Measurements from ENCODE around the gene NUTM2A.
"Not testable (repeated sequence)": the region's sequence is repeated elsewhere in the genome, so short reads cannot be mapped to it uniquely, and the experiment has no call there.

NUTM2A gene, protein sequence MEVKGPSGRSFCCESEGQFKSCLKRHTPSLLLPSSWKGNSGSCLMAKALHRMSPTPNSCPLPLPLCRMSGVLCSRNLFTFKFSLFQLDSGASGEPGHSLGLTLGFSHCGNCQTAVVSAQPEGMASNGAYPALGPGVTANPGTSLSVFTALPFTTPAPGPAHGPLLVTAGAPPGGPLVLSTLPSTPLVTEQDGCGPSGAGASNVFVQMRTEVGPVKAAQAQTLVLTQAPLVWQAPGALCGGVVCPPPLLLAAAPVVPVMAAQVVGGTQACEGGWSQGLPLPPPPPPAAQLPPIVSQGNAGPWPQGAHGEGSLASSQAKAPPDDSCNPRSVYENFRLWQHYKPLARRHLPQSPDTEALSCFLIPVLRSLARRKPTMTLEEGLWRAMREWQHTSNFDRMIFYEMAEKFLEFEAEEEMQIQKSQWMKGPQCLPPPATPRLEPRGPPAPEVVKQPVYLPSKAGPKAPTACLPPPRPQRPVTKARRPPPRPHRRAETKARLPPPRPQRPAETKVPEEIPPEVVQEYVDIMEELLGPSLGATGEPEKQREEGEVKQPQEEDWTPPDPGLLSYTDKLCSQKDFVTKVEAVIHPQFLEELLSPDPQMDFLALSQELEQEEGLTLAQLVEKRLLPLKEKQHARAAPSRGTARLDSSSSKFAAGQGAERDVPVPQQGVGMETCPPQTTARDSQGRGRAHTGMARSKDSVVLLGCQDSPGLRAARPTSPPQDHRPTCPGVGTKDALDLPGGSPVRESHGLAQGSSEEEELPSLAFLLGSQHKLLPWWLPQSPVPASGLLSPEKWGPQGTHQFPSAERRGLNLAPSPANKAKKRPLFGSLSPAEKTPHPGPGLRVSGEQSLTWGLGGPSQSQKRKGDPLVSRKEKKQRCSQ

GRCh38 chr10:87225148-87225547, at the start of gene NUTM2A:
Gene NUTM2A (plus strand): TSS chr10:87225448. CDS start chr10:87225831, 383 bp downstream.
- H3K4me3 ChIP-seq (ENCODE audit: low read depth, low read length); DNase-seq (ENCODE audit: low read depth): not testable (repeated sequence)

DNA sequence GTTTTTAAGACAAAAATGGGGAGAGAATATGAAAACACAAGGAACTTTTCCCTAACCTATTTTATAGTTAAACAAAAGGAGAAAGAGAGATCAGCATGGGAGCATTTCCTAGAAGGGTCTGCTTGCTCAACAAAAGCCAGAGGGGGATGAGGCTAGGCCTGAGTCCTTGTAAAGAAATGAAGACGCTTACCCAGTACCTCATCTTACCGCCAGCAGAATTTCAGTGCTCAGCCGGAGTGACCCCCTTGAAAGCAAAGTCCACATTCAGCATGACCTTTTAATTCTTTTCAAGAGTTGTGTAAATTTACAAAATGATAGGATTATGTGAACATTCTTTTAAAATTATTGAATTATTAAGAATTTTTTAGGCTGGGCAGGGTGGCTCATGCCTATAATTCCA, 47.7 kb upstream of the NUTM2A start:
- not testable (repeated sequence) for H3K4me3 ChIP-seq (ENCODE audit: low read depth, low read length); DNase-seq (ENCODE audit: low read depth)

- not testable (repeated sequence) for DNase-seq (ENCODE audit: low read depth); H3K4me3 ChIP-seq (ENCODE audit: low read depth, low read length)
Observed at GRCh38 chr10:87184421-87184820, 40.8 kb upstream of the NUTM2A start.

DNA sequence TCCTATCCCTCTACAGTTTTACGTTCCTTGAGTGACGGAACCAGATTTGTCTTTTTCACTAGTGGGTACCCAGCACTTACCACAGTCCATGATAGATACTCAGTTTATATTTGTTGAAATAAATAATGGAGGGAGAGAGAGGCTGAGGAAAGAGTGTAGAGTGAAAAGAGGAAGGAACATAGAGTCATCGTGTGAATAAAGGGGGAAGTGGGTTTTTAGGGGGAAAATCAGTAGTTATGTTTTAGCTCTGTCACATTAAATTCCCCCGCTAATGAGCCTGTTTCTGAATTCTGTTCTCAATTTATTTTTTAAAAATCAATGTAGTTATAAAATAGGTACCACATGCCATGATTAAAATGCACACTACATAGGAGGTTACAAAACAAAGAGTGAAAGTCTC, 39.2 kb upstream of the NUTM2A start:
- DNase-seq (ENCODE audit: low read depth); H3K4me3 ChIP-seq (ENCODE audit: low read depth, low read length): not testable (repeated sequence)

- DNase-seq (ENCODE audit: low read depth); H3K4me3 ChIP-seq (ENCODE audit: low read depth, low read length): not testable (repeated sequence)
Observed at GRCh38 chr10:87187573-87187972, 37.7 kb upstream of the NUTM2A start.

- not testable (repeated sequence) for H3K4me3 ChIP-seq (ENCODE audit: low read depth, low read length); DNase-seq (ENCODE audit: low read depth)
Observed at GRCh38 chr10:87191841-87192240, 33.4 kb upstream of the NUTM2A start.

- H3K4me3 ChIP-seq (ENCODE audit: low read depth, low read length); DNase-seq (ENCODE audit: low read depth): not testable (repeated sequence)
Observed at GRCh38 chr10:87200924-87201323, 24.3 kb upstream of the NUTM2A start.

GRCh38 chr10:87204801-87205200, 20.4 kb upstream of the NUTM2A start:
- not testable (repeated sequence) for DNase-seq (ENCODE audit: low read depth); H3K4me3 ChIP-seq (ENCODE audit: low read depth, low read length)

DNA sequence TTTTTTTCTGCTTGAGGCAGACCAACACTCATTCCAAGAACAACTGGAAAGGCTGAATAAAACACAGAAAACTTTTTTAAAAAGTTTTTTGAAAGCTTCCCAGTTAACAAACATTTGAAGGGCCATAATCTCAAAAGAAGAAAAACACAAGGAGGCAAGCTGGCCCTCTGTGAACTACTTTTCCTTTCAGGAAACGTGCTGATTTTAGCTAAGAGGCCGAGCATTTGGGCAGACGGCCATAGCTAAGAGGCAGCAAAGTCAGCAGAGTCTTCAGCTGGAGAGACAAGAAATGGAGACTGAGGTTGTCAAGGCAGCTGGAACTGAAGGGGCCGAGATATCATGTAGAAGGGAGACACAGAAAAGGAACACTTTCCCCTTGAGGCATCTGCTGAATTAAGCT, 18.3 kb upstream of the NUTM2A start:
- not testable (repeated sequence) for DNase-seq (ENCODE audit: low read depth)

DNA sequence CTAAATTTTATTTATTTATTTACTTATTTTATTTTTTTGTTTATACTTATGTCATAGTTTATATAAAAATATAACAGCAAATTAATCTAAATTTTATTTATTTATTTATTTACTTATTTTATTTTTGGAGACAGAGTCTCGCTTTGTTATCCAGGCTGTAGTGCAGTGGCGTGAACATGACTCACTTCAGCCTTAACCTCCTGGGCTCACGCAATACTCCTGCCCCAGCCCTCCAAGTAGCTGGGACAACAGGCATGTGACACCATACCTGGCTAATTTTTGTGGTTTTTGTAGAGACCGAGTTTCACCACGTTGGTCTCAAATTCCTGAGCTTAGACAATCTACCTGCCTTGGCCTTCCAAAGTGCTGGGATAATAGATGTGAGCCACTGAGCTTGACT, 14.9 kb upstream of the NUTM2A start:
- DNase-seq (ENCODE audit: low read depth); H3K4me3 ChIP-seq (ENCODE audit: low read depth, low read length): not testable (repeated sequence)

More for the DNA sequence above, 18.3 kb upstream of the NUTM2A start:
- not testable (repeated sequence) for H3K4me3 ChIP-seq (ENCODE audit: low read depth, low read length)

DNA sequence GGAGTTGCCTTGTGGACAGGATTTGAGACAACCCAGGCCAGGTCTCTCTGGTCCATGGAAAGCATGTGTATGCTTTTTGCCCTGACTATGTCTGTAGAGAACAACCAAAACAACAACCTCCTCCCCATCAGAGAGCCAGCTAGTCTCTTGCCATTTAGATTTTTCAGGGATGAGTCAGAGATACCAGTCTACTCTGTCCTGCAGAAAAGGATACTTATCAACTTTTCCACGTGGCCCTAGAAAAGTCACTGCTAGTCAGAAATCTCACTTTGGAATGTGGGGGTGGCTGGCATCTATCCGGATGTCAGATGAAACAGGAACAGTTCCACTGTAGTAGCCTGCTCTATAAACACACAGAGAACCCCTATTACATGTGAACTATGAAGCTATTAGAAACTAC, 13.4 kb upstream of the NUTM2A start:
- H3K4me3 ChIP-seq (ENCODE audit: low read depth, low read length); DNase-seq (ENCODE audit: low read depth): not testable (repeated sequence)

GRCh38 chr10:87213150-87213765, 12.0 kb upstream of the NUTM2A start:
- H3K4me3 ChIP-seq (ENCODE audit: low read depth, low read length); DNase-seq (ENCODE audit: low read depth): not testable (repeated sequence)

GRCh38 chr10:87213806-87214205, 11.4 kb upstream of the NUTM2A start:
- H3K4me3 ChIP-seq (ENCODE audit: low read depth, low read length); DNase-seq (ENCODE audit: low read depth): not testable (repeated sequence)

DNA sequence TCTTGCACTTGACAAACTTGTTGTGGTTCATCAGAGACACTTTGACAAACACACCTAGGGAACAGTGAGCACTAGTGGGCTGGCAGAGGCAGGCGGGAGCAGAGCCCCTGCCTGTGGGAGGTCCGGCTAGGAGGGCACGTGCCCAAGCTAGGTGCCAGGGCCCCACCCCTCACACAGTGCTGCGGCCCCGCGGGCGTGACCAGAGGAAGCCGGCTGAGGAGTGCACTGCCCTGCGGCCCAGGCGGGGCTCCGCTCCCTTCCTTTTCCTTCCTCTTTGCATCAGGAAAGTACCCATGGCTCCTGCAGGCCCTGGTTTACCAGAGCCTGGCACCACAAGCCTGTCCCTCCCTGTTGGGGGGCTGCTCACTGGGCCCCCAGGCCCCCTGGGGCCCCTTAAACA, 9.1 kb upstream of the NUTM2A start:
- H3K4me3 ChIP-seq (ENCODE audit: low read depth, low read length); DNase-seq (ENCODE audit: low read depth): not testable (repeated sequence)

DNA sequence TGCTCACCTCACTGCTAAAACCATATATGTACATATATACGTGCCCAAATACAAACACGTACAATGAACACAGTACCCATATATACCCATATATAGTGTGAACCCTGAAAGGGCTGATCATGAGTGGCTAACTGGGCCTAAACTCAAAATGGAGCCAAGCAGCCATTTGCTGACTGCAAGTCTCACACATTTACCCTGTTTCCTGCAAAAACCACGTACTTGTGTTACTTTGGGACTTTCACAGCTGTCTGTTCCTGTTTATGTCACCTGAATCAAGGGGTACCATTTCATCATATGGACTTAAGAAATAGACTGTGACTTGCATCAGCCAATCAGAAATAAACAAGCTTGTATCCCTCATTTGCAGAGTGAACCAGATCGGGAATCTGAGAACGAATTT, 5.9 kb upstream of the NUTM2A start:
- not testable (repeated sequence) for DNase-seq (ENCODE audit: low read depth)

DNA sequence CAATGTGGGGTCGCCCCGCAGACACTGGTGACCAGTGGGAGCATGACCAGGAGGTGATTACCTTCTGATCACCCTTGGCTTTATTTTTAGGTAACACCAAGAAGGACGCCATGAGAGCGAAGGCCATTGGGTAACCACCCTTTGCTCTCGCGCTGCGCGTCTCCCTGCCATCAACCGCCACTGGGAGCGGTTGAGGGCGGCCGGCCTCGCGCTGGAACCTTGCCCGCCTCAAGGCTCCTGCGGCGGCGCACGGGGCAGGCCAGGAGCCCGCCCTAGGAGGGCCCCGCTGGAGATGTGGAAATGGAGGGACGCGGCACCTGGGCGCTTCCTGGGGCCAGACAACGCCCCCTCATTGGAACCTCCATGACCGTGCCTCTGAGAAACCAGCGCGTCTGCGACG, 2.5 kb upstream of the NUTM2A start:
- H3K4me3 ChIP-seq (ENCODE audit: low read depth, low read length); DNase-seq (ENCODE audit: low read depth): not testable (repeated sequence)

More for the DNA sequence above, 5.9 kb upstream of the NUTM2A start:
- H3K4me3 ChIP-seq (ENCODE audit: low read depth, low read length): not testable (repeated sequence)

- not testable (repeated sequence) for H3K4me3 ChIP-seq (ENCODE audit: low read depth, low read length); DNase-seq (ENCODE audit: low read depth)
Observed at GRCh38 chr10:87228247-87228646, 3.0 kb downstream of the NUTM2A start.

- H3K4me3 ChIP-seq (ENCODE audit: low read depth, low read length); DNase-seq (ENCODE audit: low read depth): not testable (repeated sequence)
Observed at GRCh38 chr10:87229211-87229610, 4.0 kb downstream of the NUTM2A start.

DNA sequence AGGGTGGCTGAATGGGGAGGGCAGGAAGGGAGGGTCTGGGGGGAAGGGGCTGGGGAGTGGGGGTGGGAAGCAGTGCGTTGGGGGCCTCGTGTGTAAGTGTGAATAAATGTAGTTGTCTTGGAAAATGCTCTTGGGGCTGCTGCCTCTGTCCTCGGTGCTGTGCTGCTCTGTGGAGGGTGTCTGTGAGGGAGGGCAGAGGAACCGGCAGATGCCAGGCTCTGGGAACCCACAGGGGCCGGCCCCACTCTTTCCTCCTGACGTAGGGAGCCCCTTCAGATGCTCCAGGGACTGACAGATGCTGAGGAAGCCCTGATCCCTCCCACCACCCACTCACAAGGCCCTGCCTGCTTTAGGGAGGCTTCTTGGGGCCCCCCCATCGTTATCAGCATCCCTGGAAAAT, 9.6 kb downstream of the NUTM2A start:
- H3K4me3 ChIP-seq (ENCODE audit: low read depth, low read length); DNase-seq (ENCODE audit: low read depth): not testable (repeated sequence)

GRCh38 chr10:87237244-87237643, 12.0 kb downstream of the NUTM2A start:
- not testable (repeated sequence) for H3K4me3 ChIP-seq (ENCODE audit: low read depth, low read length); DNase-seq (ENCODE audit: low read depth)
